ENCODE data around the gene SYPL1. TPM values are rescaled to one million over a fixed set of nuclear protein-coding genes. Genes with fewer than 3 reads are reported as not detected.
"Not testable (repeated sequence)": the region's sequence is repeated elsewhere in the genome, so short reads cannot be mapped to it uniquely, and the experiment has no call there.

Gene SYPL1
- 10 to 100 TPM; 71.9 to 87.1 TPM for total RNA-seq
- long read RNA-seq, transcript SYPL1-205 (6 exons, 1,193 nt) = minor isoform, 10 of 284 reads
- long read RNA-seq, transcript SYPL1-202 (5 exons, 2,151 nt) = major isoform, 259 of 284 reads
- long read RNA-seq, partial matches to known transcripts = 5 of 284 reads
- long read RNA-seq, other reads (novel, unspliced or antisense) = 8 of 284 reads

GRCh38 chr7:106112118-106112971 is at the start of gene SYPL1:
Gene SYPL1 (minus strand): TSS chr7:106112312. CDS start chr7:106112208, 104 bp downstream.
- ATAC-seq = peak; percentile 95 to 97
- intact Hi-C loops (cut with DNase I) = loop anchor here in 1 of 2 donors (5.0 kb wide), 1 partner anchor 45 kb away; no protein-coding TSS in a partner anchor
- peak; percentile 94 for DNase-seq

- DNase-seq (no peak), ATAC-seq (no peak)
- intact Hi-C loops (cut with DNase I) = loop anchor here in 1 of 2 donors (2.0 kb wide), 1 partner anchor 96 kb away; no protein-coding TSS in a partner anchor
Measured at GRCh38 chr7:106155027-106155426, 42.9 kb upstream of the SYPL1 start.

- ATAC-seq = peak; percentile 97 to 98
- intact Hi-C loops (cut with DNase I) = loop anchor here (1.0 to 2.0 kb wide), 2 partner anchors 95 to 97 kb away; no protein-coding TSS in a partner anchor
- peak; percentile 84 for DNase-seq
Measured at GRCh38 chr7:106153891-106154449, 41.9 kb upstream of the SYPL1 start.

- intact Hi-C loops (cut with DNase I) = no loop called here
- no peak for ATAC-seq
- no peak for DNase-seq
Measured at GRCh38 chr7:106152313-106152665, 40.2 kb upstream of the SYPL1 start.

- no peak for ATAC-seq
- no peak for DNase-seq
- intact Hi-C loops (cut with DNase I) = no loop called here
Measured at GRCh38 chr7:106151459-106152312, 39.6 kb upstream of the SYPL1 start.

- ATAC-seq (no peak), DNase-seq (no peak)
- intact Hi-C loops (cut with DNase I) = no loop called here
Measured at GRCh38 chr7:106143711-106144337, 31.7 kb upstream of the SYPL1 start.

GRCh38 chr7:106142136-106142535 is 30.0 kb upstream of the SYPL1 start:
- intact Hi-C loops (cut with DNase I) = no loop called here
- DNase-seq (no peak), ATAC-seq (no peak)

GRCh38 chr7:106140406-106141173 is 28.5 kb upstream of the SYPL1 start:
- DNase-seq (no peak), ATAC-seq (no peak)
- intact Hi-C loops (cut with DNase I) = no loop called here

GRCh38 chr7:106139265-106140251 is 27.4 kb upstream of the SYPL1 start:
- intact Hi-C loops (cut with DNase I) = no loop called here
- ATAC-seq = peak; percentile 72 to 92
- DNase-seq = no peak

GRCh38 chr7:106138776-106139175 is 26.7 kb upstream of the SYPL1 start:
- ATAC-seq = no peak
- DNase-seq = no peak
- intact Hi-C loops (cut with DNase I) = no loop called here

- ATAC-seq; intact Hi-C loops (cut with DNase I); DNase-seq: not testable (repeated sequence)
Measured at GRCh38 chr7:106138181-106138580, 26.1 kb upstream of the SYPL1 start.

GRCh38 chr7:106134241-106134640 is 22.1 kb upstream of the SYPL1 start:
- DNase-seq (no peak), ATAC-seq (no peak)
- intact Hi-C loops (cut with DNase I) = no loop called here

- intact Hi-C loops (cut with DNase I) = no loop called here
- DNase-seq = no peak
- ATAC-seq = peak in 1 of 2 donors; percentile 37
Measured at GRCh38 chr7:106129291-106129690, 17.2 kb upstream of the SYPL1 start.

GRCh38 chr7:106128836-106129235 is 16.7 kb upstream of the SYPL1 start:
- intact Hi-C loops (cut with DNase I) = no loop called here
- no peak for ATAC-seq
- no peak for DNase-seq

GRCh38 chr7:106127984-106128780 is 16.1 kb upstream of the SYPL1 start:
- no peak for DNase-seq
- intact Hi-C loops (cut with DNase I) = no loop called here

More at GRCh38 chr7:106127984-106128780, 16.1 kb upstream of the SYPL1 start:
- no peak for ATAC-seq
